Stimulated activated CD4-positive, alpha-beta T cell treated with anti-CD3 and anti-CD28 coated beads, Interleukin-4, amount 100 ng/mL, for 24 hours (primary cell): ENCODE measurements around the gene COL4A6.

Source experiments
- DNase-seq: peaks from one replicate; pipeline ENCODE4 v3.0.0-alpha.2; 2020

COL4A6 gene

DNA sequence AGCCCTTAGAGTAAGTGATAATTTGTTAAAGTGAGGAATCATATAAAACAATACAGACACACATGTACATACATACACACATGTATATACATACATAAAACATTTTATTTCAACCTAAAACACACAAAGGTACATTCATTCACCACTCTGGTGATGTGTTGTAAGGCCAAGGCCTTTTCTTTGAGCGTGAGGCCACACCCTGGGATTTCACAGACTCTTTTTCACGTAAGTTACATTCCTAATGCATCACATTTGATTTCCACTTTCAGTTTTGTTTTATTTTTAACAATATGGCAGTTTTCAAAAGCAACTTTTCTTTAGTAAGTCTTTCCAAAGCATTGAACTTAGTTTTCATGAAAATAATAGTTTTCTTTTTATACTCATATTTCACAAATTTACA lies 170.7 kb downstream of the COL4A6 start:
- no peak for DNase-seq

DNA sequence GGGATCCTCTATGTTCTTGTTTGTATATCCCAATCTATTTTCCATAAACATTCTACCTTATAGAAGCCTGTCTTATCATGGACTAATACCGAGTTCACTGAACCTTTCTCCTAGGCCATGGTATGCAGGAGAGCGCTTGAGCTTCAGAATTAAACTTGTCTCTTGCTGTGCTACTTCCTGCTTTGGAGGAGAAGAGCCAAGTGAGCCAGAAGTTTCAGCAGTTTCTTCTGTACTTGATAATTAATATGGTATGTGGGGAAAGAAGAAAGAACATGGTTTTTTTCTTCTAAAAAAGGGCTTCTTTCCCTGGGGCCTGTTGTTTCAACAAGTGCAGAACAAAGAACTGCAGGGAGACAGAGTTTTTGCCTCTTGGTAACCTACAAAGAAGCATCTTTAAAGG lies 173.8 kb downstream of the COL4A6 start:
- no peak for DNase-seq

DNA sequence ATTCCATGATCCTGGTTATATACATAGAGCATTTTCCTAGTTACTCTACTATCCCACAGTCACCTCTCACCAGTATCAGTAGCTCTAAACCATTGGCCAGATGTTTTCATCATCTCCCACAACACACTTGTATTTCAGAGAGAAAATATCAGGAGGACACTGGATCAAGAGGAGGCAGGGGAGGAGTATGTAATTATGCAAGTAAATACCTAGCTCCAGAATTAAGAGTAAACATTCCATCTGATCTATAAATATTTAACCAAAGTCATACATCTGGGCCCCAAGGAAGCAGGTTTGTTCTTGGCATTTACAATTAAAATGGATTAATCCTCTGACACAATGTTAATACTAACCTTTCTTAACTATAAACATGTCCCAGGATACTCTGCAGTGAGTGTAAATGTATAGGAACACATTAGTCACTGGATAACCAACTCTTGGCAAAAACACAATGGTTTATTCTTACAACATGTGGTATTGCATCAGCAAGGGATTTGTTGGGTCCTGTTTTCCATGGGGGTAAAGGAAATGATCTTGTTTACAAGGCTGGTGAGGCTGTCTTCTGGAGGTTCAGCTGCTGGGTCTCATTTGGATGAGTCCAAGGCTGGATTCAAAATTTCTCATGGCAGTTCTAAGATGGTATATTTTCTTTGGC lies 176.5 kb downstream of the COL4A6 start:
- DNase-seq: no peak

DNA sequence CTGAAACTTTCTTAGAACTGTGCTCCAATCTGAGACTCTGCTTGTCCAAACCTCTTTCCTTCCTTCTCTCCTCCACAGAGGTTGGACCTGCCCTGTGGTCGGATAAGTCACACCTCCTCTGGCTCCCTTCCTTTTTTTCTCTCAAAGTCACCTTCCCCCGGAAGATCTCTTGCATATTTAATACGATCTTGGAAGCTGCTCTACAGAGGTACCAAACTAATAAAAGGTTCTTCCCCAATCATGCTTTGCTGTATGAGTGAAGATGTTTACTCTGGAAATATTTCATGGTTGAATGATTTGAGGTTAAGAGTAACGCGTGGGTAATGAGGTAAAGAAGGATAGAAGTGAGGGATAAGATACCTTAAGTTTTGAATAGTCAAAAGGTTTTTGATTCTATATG lies 180.7 kb downstream of the COL4A6 start:
- no peak for DNase-seq

DNA sequence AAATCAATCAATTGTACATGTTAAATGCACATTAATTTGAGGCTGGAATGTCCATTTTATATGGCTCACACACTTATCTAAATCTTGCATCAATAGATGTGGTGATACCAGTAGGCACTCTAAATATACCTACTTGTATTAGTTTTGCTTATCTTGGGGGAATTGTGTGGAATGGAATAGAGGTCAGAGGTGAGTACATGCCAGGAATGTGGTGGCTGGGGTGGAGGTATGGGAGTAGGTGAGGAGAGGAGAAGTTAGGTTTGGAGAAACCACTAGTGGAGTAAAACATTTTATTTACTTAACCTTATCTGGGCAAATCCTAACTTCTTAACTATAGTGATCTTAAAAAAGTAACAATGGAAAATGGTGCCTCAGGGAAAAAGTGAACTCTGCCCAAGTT lies 183.6 kb downstream of the COL4A6 start:
- DNase-seq: no peak

DNA sequence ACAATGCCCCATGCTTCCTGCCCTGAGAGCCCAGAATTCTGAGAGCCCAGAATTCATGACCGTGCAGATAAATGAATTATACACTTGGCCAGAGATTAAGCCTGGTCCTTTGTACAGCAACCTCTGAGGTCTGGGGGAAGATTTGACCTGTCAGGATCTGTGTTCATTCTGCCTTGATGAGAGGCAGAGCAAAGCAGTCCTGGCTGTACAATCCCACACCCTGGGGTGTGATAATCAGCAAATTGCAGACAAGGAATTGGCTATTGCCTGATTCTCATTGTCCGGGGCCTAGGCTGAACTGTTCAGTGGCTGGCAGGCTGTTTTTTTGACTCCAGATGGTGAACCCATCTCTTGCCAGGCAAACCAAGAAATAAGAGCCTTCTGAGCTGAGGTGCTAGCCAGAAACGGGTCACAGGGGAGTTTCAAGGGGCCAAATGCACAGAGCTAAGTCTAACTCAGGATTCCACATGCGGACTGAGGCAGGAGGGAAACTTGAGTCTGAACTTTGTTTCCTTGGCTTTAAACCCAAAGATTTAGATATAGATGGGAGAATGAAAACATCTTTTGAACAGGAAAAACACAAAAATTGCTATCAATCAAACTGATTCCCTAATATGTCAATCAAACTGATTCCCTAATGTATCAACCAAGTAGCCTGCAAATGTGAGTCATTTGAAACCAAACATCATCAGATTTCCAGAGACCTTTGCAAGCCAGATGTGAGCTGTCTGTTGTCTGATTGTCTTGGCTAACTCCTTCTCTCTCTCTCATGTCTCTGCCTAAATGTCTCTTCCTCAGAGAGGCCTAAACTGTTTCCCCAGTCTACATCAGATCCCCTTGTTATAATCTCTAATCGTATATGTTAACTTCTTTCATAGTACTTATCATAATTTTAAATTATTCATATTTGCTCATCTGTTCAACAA lies 187.3 kb downstream of the COL4A6 start:
- no peak for DNase-seq

DNA sequence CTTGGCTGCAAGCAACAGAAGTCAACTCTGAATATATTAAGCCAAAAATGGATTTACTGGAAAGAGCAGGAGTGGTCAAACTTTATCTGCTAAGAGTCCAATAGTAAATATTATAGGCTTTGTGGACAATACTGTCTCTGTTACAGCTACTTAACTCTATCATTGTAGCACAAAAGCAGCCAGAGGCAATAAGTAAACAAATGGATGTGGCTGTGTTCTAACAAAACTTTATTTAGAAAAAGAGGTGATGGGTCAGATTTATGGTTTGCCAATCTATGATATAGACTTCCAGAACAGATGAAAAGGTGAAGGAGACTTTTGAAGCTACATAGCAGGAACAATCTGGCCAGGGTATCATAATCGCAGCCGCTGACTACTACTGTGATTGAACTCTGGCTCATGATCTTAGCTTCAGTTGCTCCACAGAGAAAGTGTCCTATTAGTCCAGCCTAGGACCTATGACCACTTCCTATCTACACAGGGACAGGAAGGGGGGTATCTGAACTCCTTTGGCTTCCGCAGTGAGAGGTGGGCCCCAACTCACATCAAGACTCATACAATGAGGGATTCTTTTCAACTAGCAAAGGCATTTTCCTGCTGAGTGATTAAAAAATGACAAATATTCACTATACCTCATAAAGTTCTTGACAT lies 191.8 kb downstream of the COL4A6 start:
- no peak for DNase-seq

DNA sequence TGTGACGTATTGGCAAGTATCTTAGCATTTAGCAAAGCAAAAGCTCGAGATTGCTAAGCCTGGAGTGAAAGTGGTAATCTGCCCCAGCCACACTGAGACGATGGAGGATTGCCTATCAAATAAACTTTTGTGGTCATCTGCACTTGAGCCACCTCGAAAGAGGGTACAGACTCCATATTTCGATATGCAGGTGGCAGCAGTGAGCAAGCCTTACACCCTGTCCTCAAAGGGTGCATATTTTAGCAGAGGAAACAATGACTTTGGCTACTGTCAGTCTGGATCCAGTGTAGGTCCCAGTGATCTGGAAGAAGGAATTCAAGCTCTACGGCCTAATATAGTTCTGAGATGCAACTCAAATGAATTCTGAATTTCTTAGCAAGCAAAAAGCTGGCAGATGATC lies 192.8 kb downstream of the COL4A6 start:
- no peak for DNase-seq

DNA sequence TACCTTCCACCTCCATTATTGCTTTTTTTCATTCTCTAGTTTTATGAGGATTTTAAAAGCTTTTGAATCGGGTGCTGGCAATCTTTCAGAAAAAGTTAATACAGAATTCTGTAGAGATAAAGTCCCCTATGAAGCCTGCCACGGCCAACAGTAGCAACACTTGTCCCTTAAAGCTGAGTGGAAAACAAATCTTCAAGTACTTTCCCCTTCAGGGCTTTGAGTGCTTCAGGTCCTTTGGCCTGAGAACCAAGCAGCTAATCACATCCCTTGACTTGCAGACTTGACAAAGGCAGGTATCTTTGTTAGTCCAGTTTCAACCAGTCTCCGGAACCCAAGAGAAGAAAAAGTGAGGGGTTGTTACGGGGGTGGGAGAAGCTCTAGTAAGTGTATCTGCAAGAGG lies 202.2 kb downstream of the COL4A6 start:
- no peak for DNase-seq

DNA sequence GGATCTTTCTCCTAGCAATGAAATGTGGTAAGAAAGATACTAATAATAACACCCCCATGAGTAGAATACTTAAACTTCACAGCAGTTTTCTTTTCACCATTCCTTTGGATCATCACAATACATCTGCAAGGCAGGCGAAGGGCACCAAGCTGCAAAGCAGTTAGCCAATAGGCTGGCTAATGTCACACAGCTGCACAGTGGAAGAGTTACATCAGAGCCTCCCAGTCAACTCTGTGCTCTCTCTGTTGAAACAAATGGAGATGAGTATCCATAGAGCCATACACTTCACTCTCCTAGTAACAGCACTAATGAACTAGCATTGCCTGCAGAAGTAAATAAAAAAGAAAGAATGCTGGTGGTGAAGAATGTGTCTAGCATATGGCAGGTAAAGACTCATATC lies 207.6 kb downstream of the COL4A6 start:
- no peak for DNase-seq

DNA sequence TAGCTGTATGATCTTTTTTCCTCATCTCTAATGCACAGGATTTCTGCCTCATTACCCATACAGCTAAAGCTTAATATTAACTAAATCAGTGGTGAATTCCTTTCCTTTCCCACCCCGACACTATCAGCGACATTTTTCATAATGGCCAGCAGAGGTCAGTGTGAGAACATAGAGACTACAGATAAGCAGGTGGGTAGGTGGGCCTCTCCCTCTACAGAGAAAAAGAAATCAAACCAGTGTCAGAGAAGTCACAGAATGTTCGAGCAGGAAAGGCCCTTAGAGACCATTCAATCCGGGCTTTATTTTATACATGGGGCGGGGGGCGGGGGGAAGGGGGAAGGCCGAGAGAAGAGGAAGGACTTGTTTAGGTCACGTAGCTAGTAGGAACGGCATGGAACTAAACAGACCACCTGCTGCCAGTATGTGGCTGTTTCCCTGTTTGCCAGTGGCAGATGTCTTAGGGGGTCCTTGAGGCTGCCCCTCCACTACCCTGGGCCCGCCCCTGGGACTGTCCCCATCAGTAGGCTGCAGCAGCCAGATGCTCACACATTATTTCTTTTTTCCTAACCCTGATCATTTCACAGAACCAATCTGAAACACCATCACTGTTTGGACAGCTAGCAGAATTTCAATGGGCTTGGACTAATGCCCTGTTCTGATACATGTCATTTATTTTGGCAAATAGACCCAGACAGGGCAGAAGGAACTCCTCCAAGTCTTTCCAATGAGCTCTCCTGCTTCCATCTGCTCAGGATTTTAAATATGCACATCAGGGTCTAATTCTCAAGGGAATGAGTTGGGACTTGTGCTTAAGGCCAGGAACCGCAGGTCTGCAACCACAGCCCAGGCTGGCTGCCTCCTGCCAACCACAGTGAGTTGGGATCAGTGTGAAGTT lies 213.2 kb downstream of the COL4A6 start:
- DNase-seq: no peak

DNA sequence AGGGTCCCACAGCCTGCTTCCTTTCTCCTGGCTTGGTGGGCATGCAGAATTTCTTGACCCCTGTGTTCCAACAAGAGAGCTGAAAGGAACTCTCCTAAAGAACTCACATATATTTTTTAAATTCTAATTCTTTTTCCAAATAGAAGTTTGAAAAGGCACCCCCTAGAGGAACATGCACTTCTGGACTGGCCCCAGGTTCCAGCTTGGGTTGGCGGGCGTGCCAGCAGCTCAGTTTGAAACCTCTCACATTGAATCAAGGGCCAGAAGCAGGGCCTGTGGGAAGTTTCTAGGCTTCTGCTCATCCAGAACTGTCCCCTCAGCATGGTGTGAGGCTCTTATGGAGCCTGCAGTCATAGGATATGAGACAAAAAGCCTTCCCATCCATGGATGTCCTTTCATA lies 214.0 kb downstream of the COL4A6 start:
- no peak for DNase-seq

DNA sequence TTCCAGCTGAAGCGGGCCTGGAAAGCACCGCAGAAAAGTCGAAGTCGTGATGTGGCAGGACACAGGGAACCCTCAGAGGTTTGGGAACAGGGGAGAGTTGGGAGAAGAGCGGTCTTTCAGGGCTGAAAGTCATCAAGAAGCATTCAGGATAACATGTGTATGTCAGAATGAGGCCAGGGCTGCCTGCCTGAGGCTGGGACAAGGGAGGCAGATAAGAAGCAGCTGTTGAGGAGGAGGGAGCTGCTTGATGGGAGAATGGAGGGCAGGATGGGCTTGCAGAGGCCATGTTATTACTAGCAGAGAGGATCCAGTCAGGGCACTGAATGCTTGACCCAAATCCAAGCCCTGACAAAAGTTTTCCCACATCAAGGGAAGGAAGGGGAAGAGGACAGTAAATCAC lies 214.6 kb downstream of the COL4A6 start:
- DNase-seq: no peak

DNA sequence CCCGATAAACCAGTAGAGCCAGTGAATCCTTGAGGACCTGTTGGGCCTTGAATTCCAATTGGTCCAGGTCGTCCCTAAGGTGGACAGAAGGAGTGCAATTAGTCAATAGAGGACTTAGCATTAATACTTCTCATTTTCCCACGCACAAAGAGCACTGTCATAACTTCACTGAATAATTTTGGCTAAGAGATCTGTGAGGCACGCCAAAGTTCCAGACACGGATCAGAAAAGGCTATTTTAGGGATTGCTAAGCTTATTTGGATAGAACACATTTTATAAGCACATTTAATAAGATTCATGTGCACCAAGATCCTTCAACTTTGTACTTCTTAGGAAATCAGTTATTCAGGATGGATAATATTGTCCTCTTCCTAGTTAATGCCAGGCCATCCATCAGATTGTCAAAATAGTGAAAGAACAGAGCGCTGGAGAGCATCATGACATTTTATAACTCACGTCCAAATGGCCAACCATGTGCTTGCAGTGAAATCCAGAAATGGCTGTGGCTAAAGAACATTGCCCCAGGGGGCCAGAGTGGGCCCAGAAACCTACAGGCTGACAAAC lies 216.8 kb downstream of the COL4A6 start:
- no peak for DNase-seq

DNA sequence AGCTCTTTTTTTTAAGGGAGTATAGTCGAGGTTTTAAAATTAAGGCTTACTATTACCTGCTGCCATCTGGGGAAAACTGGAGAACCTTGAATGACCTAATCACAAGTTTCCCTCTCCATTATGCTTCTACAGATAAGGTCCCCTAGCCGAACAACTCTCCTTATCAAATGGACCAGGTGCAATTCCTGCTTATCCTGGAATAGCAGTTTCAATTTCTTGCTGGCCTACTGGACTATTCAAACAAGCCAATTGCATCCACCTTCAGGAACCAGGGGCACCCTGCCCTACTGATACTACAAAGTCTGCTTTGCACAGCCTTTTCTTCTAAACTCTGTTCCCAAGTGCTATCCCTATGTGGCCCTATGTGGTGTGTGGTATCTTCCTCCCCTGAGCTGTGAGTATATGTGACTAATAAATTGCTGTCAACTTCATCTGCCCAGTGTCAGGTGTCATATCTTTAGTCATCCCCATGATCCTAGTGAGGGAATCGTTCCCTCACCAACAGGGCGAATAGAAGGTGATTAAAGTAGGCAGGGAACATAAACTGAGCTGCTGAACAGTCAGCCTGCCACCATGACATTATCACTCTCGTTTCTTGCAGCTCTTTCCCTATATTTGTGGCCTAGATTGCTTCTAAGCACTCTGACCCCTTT lies 218.1 kb downstream of the COL4A6 start:
- DNase-seq: no peak

DNA sequence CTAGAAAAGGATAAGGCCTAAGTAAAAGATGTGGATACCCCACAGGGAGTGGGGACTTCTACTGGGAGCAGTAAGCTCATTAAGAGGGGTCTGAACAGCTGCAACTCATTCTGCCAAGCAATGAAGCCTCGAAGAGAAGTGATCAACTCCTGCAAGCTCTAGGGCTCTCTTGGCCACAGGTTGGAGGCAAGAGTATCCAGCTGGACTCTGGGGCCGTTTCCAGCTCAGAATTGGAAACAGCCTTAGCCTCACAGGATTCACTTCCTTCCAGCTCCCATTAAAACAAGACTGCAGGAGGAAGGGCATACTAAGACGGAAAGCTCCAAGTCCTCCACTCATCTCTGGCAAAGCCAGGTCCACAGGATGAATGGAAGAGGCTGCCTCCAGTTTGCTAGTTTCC lies 220.3 kb downstream of the COL4A6 start:
- no peak for DNase-seq

DNA sequence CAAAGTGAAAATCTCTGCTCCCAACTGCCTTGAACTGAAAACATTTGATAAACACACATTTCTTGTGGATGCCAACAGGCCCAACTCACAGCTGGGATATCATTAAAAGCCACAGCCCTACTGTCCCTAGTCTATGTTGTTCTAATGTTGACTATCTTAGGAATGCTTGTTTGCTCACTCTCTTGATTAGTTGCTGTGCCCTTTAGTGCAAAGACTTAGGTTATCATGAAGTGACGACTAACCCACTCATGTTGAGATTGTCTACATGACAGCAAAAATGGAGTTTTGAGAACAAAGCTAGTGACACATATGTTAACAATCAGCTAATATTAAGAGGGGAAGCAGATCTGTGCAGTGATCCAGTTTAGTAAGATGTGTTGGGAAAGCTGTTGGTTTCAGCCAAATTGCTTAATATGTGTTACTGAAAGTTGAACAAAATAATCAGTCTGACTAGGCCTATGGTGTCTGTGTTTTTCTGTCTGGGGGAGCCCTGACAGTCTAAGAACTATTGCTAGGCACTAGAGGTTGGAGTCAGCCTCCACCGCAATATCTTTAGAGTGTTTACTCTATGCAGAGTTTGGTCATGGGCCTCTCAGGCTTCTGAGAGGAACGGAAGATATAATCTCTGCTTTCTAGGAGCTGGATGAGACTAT lies 221.2 kb downstream of the COL4A6 start:
- DNase-seq: no peak

DNA sequence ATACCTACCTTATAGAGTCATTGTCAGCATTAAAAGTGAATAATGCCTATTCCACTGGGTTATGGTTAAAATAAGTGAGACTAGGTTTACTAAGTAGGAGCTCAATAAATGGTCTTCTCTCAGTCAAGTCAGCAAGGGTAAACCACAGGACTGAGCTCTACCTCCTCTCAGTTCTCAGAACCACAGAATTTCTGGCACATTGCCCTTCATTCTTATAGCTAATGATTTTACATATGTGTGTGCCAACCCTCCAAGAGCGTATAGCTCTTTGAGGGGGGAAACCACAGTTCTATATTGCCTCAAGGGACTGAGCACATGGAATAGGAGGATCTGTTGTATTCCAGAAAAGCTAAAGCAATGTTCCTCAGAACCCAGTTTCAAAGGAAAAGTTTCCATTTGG lies 221.8 kb downstream of the COL4A6 start:
- no peak for DNase-seq

DNA sequence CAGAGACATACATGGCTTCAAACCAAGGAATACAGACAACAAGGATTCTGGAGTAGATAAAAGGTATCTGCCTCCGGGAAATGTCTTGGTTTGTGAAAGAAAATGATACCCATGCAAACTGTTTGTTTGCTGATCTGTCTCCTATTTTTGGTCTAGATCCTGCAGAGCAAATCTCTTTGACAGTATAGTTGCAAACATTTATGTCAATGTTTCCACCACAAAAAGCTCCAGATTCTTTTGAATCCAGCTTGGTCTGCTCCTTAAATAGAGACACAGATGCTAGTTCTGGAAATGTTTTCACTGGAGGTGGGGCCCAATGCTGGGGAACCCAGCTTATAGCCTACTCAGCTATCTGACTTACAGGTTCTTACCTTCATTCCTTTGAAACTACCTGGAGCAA lies 226.9 kb downstream of the COL4A6 start:
- DNase-seq: no peak

DNA sequence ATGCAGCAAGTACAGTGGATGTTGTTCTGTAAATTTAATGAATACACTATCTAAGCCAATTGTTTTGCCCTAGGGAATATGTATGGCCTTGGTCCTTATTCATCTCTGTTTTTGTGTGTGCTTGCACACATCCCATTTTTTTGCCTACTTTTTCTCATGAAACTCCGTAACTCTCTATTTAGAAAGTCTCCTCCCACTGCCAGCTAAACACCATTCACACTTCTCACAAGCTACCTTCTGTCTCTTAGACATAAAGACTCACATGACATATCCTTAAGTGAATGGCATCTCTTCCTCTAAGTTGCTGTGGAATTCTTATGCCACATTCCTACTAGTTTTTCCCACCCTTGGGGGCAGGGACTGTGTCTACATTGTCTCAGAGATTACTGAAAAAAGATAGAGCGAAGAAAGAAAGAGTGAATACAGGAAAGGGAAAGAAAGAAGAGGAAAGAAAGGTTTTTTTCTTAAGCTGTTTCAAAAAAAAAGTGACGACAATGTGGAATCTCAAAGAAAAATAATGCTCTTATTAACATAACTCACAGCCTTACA lies 229.1 kb downstream of the COL4A6 start:
- DNase-seq: no peak

DNA sequence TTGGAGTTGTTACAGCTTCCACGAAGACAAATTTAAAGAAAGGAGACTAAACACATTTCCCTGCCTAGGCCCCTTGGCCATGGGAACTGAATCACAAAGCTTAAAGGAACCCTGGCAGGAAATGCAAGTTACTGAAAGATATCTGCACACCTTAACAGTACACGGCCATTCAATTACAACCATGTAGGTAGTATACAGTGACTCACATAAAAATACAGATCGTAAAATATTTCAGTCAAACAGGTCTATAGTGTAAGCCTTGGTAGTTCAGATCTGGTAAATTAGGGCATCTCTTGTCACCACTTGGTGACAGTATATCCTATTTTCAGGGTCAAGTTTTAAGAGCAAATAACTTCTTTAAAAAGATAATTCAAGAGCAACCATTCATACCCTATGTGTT lies 234.7 kb downstream of the COL4A6 start:
- DNase-seq: no peak
